ENCODE data around the gene CLDND1. TPM values are rescaled to one million over a fixed set of nuclear protein-coding genes. Genes with fewer than 3 reads are reported as not detected.

The CLDND1 gene
- total and polyA plus RNA-seq, 2 experiments from 2014 or later: 70.1 to 89.2 TPM

- 80% methylated on average over 3 of the region's 3 CpGs for WGBS (ENCODE audit: low lambda C conversion rate, missing lambda C conversion rate)
- Histone ChIP-seq H3K4me2 (no peak overlapping the region), H3K4me3 (no peak overlapping the region), H3K9me2 (replicated peaks; ENCODE audit: insufficient read depth) (no peaks in the 10 kb centered on the region), H3K27ac (no peak overlapping the region), H3K9me3 (ENCODE audit: low read depth) (no peaks in the 10 kb centered on the region), H3K36me3 (replicated peaks; ENCODE audit: insufficient read depth, low read depth) (no peaks in the 10 kb centered on the region), H2AFZ (no peak overlapping the region), H3K27me3 (no peaks in the 10 kb centered on the region), H3K4me1 (ENCODE audit: insufficient read depth) (no peaks in the 10 kb centered on the region), H3K79me2 (no peaks in the 10 kb centered on the region), H4K20me1 (ENCODE audit: insufficient read depth, poor library complexity, severe bottlenecking) (no peaks in the 10 kb centered on the region)
- DNase-seq (ENCODE audit: low spot score): no peak
- TF ChIP-seq EZH2phosphoT487 (IDR thresholded peaks at IDR 0.05; ENCODE audit: low read depth, severe bottlenecking, unreplicated experiment) (no peak), EZH2 (IDR thresholded peaks at IDR 0.05; ENCODE audit: borderline replicate concordance) (no peak)
- TF ChIP-seq, protein P1, sequence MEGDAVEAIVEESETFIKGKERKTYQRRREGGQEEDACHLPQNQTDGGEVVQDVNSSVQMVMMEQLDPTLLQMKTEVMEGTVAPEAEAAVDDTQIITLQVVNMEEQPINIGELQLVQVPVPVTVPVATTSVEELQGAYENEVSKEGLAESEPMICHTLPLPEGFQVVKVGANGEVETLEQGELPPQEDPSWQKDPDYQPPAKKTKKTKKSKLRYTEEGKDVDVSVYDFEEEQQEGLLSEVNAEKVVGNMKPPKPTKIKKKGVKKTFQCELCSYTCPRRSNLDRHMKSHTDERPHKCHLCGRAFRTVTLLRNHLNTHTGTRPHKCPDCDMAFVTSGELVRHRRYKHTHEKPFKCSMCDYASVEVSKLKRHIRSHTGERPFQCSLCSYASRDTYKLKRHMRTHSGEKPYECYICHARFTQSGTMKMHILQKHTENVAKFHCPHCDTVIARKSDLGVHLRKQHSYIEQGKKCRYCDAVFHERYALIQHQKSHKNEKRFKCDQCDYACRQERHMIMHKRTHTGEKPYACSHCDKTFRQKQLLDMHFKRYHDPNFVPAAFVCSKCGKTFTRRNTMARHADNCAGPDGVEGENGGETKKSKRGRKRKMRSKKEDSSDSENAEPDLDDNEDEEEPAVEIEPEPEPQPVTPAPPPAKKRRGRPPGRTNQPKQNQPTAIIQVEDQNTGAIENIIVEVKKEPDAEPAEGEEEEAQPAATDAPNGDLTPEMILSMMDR (IDR thresholded peaks at IDR 0.05; ENCODE audit: poor library complexity): no peak
These were observed 17.6 kb upstream of the CLDND1 start for GRCh38 chr3:98540346-98540745.

DNA sequence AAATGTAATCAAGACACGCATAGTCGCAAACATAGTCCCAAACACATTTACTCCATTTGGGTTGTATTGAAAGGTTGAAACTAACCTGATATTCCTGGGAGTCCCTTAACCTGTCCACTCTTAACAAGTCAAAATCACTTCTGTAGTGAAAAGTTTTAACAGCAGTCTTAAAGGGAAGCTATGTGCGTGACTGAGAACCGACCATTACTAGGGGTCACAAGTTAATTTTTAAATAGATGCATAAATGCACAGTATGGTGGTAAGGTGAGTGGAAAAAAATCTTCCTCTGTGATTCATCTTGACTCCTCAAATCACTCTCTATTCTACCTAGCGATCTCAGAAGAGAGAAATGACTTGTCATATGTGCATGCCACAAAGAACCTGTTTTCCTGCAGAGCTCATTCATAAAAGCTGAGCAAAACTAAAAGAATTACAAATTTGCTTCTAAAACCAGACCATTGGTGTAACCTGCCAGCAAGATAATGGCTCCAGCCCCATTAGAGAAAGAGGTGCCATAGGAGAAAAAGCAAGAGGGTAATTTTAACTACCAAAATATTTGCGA, 13.8 kb upstream of the CLDND1 start:
- WGBS (ENCODE audit: low lambda C conversion rate, missing lambda C conversion rate): 88% methylated on average over 6 of the region's 6 CpGs
- Histone ChIP-seq H3K4me3 (no peak overlapping the region), H3K4me2 (no peak overlapping the region)

GRCh38 chr3:98534734-98535133, 12.0 kb upstream of the CLDND1 start:
- Histone ChIP-seq H3K27me3 (no peaks in the 10 kb centered on the region), H4K20me1 (ENCODE audit: insufficient read depth, poor library complexity, severe bottlenecking) (no peaks in the 10 kb centered on the region), H3K9me3 (ENCODE audit: low read depth) (no peaks in the 10 kb centered on the region), H3K36me3 (replicated peaks; ENCODE audit: insufficient read depth, low read depth) (no peaks in the 10 kb centered on the region), H3K9me2 (replicated peaks; ENCODE audit: insufficient read depth) (no peaks in the 10 kb centered on the region), H2AFZ (no peak overlapping the region), H3K4me2 (no peak overlapping the region), H3K4me1 (ENCODE audit: insufficient read depth) (no peaks in the 10 kb centered on the region), H3K79me2 (no peaks in the 10 kb centered on the region), H3K4me3 (no peak overlapping the region), H3K27ac (no peak overlapping the region)
- no peak for TF ChIP-seq EZH2 (IDR thresholded peaks at IDR 0.05; ENCODE audit: borderline replicate concordance)
- no peak for TF ChIP-seq EZH2phosphoT487 (IDR thresholded peaks at IDR 0.05; ENCODE audit: low read depth, severe bottlenecking, unreplicated experiment)
- TF ChIP-seq, protein P1 (IDR thresholded peaks at IDR 0.05; ENCODE audit: poor library complexity): no peak
- no peak for DNase-seq (ENCODE audit: low spot score)
- 95% methylated on average over 1 of the region's 1 CpG for WGBS (ENCODE audit: low lambda C conversion rate, missing lambda C conversion rate)

More for the DNA sequence above, 13.8 kb upstream of the CLDND1 start:
- Histone ChIP-seq H2AFZ (no peak overlapping the region), H3K36me3 (replicated peaks; ENCODE audit: insufficient read depth, low read depth) (no peaks in the 10 kb centered on the region), H3K27ac (no peak overlapping the region), H3K9me3 (ENCODE audit: low read depth) (no peaks in the 10 kb centered on the region), H4K20me1 (ENCODE audit: insufficient read depth, poor library complexity, severe bottlenecking) (no peaks in the 10 kb centered on the region), H3K79me2 (no peaks in the 10 kb centered on the region), H3K4me1 (ENCODE audit: insufficient read depth) (no peaks in the 10 kb centered on the region), H3K27me3 (no peaks in the 10 kb centered on the region), H3K9me2 (replicated peaks; ENCODE audit: insufficient read depth) (no peaks in the 10 kb centered on the region)
- TF ChIP-seq EZH2 (IDR thresholded peaks at IDR 0.05; ENCODE audit: borderline replicate concordance): no peak
- no peak for TF ChIP-seq EZH2phosphoT487 (IDR thresholded peaks at IDR 0.05; ENCODE audit: low read depth, severe bottlenecking, unreplicated experiment)
- TF ChIP-seq, protein P1 (IDR thresholded peaks at IDR 0.05; ENCODE audit: poor library complexity): no peak
- DNase-seq (ENCODE audit: low spot score): no peak

Measured in hepatocyte (in vitro differentiated cells).